Stomach (tissue), 4 donors: ENCODE measurements around the gene GPR32.

Experiments
- CTCF ChIP-seq, 7 experiments: fragments of 450-650 bp in 4 of 7; fragments of 200-600 bp in 3 of 7; sonication (generic) in 3 of 7; IDR thresholded peaks; one replicate each; pipeline ENCODE4 v1.5.1; 2016 to 2019; ENCODE audit warnings: antibody characterized with exemption in 7 of 7, control low read depth in 2 of 7, mild to moderate bottlenecking in 1 of 7
- EP300 ChIP-seq: sonication (generic); formaldehyde crosslinking; IDR thresholded peaks from one replicate; pipeline ENCODE4 v1.6.1; 2017; ENCODE audit warnings: antibody characterized with exemption

GRCh38 chr19:50723069-50723468 is 47.2 kb upstream of the GPR32 start, which contains the start of gene CLEC11A:
- TF ChIP-seq EP300 (no peak), CTCF (IDR thresholded peaks at IDR 0.05) (no peak)
